COLO829 (cell line): ENCODE results near the gene PIK3R3.

Experiments
- DNase-seq: peaks from one replicate; pipeline ENCODE4 v3.0.0; 2012; ENCODE audit warnings: low spot score

The PIK3R3 gene

DNA sequence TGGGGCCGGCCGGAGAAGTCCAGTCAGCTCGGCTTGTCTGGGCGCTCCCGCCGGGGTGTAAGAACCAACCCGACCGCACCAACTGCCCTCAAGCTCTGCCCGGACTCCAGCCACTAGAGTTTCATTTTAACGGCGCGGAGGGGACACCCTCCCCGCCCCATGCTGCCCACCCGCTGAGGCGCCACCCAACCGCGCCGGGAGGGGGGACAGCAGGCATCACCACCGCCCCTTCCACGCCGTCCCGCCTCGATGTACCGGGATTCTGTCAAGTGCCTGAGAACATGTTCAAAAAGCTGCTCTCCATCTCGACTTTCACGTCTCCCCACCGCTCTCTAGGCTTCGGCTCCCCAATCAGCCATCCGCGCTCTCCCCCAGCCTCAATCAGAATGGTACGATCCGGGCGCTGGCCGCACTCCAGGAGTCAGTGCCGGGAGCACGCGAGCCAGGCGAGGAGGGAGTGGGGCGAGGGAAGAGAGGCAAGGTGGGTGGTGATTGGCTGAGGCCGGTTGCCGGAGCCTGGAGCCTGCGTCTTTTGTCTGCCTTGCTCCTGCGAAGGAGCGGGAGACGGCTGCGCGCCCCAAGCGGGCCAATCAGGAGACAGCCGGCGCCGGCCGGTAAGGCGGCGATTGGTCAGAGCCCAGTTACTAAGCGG lies at the start of gene PIK3R3:
TSS of gene PIK3R3 (minus strand) at position 101 of the 652 bp plus-strand sequence. CDS start 677 bp downstream, outside the sequence.
- DNase-seq, result peak; percentile 97

DNA sequence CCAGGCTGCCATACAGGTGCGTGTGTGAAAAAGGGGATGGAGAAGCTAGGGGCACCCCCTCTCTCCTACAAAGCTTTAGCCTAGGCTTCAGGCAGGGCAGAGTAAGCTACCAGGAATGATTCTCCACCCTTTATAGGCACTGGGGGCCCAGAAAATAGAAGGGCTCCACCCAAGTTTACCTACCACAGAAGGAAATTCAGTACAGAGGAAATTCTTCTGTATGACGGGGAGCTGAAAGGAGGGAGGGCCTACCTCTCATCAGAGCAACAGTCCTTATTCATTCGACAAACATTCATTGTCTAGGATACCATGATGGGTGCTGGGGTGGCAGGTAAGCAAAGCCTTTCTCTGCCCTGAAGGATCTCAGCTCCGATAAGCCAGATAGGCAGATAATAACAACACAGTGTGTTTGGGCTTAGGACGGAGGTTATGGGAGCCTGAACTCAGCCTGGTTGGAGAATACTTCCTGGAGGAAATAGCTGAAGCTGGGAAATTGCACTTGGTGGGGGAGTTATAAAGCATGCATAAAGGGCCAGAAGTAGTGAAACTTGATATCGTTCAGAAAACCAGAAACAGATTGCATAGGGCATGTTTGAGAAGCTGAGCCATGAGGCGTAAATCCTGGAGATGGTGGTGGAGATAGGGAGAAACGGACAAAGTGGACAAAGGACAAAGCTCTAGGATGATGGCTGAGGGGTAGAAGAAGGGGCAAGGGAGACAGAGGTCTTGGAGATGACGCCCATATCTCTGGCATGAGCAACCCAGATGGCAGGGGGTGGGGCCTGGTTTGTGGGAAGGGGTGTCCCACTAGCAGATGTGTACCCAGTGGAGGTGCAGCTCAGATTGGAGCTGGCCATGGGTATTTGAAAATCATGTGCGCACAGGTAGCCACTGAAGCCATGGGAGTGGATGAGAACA lies 49.2 kb upstream of the PIK3R3 start:
- no peak for DNase-seq

DNA sequence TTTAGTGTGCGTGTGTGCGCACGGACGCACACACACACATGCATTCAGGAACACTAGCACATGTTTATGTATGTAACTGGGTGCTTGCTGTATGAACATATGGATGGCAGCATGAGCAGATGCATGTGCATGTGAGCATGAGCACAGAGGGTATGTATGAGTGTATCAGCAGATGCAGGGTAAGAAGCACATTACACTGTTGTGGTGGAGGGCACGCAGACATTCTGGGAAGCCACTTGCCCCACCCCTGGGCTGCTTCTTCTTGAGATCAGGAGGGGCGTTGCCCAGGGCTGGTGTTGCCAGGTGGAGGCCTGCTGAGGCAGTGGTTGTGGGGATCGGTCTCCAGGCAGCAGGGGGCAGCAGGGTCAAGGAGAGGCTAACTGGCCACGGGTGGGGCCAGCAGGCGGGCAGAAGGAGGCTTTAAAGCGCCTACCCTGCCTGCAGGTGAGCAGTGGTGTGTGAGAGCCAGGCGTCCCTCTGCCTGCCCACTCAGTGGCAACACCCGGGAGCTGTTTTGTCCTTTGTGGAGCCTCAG lies 47.7 kb upstream of the PIK3R3 start:
- DNase-seq, result no peak

DNA sequence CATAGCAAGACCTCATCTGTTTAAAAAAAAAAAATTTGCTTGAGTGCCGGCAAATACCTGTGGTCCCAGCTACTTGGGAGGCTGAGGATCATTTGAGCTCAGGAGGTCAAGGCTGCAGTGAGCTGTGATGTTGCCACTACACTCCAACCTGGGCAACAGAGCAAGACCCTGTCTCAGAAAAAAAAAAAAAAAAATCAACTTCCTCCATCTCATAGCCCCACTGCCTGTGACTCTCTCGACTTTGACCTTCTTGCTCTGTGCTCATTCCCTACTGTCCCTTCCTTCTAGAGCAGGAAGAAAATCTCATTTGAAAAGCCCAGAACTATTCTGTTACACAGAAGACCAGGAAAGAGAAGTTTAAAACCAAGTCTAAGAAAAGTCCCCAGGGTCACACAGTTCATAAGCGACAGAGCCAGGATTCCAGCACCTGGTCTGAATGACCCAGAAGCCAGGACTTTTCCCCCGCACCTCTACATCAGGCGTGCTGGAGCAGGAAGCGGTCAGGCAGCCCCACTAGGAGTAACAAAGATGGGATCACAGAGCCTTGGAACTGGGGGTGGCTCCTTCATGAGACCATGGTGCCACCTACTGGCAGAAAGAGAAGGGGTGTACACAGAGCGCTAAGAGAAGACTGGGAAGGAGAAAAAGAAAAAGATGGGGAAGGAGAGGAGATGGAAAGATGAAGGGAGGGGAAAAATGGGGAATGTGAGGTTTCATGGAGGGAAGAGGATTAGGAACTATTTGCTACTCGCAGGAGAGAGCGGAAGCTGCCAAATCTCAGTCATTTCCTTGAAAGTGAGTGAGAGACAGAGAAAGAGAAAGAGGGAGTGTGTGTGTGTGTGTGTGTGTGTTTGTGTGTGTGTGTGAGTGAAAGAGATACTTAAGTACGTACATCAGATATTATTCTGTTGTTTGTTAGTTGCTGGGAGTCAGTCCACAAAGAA lies 47.0 kb upstream of the PIK3R3 start:
- peak; percentile 75 for DNase-seq

DNA sequence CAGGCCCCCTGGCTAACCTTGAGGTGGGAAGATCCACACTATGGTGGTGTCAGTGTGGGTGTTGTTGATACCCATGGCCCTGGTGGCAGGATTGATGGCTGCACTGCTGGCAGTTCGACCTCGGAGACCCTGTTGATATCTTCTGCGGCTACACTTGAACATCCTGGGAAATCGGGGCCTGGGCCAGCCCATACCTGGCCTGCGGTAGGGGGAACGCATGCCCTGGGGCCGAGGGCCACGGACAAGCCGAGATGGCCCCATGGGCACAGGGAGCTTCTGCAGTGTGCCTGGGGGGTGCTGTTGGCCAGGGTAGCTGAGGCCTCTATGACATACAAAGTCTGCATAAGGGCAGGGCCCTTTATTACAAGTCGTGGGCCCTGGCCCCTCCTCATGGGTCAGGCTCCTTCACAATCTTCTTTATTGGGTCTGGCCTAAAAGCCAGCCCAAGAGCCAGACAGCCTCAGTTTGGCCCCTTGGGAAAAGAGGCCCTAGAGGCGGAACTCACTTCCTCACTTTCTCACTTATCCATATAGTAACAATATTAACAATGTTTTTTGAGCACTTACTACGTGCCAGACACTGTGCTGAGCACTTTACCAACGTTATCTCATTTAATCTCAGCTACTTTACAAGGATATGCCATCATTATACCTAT lies 43.9 kb upstream of the PIK3R3 start, which contains the start of gene P3R3URF:
TSS of gene P3R3URF (minus strand) at position 278 of the 655 bp plus-strand sequence. CDS start at position 261, 17 bp downstream.
- DNase-seq, result no peak

DNA sequence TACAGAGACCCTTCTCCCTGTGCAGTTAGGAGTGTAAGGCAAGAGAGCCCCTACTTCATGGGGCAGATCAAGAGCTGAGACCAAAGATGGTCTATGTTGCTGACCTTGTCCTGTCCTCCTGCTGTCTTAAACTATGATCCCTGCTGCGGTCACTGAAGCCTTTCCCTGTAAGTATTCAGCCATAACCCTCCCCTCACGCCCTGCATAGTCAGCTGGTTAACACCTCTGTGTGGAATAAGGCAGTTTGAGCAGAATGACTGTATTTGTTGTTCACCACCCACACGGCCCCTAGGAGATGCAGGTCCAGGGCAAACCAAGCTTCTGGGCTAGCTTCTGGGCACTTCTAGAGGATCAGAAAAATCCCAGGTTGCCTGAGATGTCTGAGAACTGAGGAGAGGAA lies 42.8 kb upstream of the PIK3R3 start:
- no peak for DNase-seq

DNA sequence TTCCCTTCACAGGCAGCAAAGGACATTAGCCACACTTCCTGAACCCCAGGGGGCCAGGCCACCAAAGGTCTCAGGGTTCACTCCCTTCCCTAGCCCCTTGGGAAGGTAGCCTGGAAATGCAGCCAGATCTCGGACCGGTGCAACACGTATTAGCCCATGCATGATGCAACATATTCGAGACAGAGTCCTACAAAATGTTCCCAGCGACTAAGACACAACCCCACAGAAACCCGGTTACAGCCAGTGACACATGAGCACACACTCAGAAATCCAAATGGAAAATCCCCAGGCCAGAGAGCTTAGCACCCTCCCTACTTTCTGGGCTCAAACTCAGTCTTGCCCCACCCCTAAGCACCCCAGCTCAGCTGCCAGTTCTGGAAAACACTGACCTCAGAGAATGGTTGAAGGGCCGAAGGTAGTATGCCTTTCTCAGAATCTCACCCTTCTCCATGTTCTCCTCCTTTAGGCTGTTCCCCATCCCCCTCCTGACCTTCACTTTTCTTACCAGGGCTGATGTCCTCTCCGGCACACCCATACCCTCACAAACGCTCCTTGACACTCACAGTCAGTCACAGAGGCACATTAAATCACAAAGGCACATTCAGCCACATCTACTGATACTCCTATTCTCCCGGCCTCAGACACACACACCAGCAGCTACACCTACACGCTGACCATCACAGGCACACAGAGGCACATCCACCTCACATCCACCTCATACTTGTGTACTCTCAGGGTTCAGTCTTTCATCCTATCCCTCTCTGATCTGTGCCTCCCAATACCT lies 42.2 kb upstream of the PIK3R3 start, which contains the start of gene TSPAN1:
TSS of gene TSPAN1 (plus strand) at position 640 of the 784 bp plus-strand sequence. CDS start 6,021 bp downstream, outside the sequence.
- no peak for DNase-seq

DNA sequence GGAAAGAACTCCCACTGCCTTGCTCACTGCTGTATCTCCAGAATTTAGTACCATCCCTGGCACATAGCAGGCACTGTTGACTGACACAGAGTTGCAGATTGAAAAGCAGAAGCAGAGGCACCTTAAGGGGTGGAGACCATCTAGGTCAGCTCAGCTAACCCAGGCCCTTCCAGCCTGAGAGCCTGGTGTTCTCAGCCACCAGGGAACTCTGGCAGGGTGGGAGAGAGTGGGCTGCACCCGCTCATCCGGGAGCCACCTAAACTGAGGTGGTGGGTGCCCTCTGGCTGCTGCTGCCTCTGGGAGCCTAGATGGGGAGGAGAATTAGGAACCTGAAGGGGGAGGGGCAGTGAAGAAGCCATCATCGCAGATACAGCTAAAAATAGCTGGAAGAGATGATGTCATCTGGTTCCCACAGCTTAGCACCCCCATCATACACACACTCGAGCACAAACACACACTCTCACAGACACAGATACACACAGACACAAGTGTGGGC lies 41.0 kb upstream of the PIK3R3 start:
- no peak for DNase-seq

DNA sequence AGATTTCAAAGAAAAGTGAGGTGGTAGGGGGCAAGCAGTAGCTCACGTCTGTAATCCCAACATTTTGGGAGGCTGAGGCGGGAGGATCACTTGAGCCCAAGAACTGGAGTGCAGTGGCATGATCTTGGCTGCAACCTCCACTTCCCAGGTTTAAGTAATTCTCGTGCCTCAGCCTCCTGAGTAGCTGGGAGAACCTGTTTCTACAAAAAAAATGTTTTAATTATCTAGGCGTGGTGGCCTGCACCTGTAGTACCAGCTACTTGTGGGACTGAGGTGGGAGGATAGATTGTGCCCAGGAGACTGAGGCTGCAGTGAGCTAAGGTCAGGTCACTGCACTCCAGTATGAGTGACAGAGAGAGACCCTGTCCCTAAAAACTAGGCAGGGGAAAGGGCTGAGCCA lies 39.9 kb upstream of the PIK3R3 start:
- no peak for DNase-seq

DNA sequence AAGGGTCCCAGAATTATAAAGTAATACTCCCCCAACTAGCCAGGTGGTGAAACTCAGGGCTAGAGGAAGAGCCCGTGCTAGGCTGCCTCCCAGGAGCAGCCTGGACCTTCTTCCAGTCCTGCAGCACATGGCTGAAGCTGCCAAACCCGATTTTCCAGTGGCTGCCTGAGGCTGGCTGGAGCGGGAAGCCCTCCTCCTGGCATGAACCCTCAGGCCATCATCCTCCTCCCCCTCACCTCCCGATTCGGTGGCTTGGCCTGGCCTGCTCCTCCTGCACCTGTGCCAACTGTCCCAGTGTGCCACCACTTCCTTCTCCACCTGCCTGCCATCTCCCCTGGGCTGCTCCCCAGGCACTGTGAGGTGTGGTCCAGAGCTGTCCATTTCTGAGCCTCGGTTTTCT lies 39.4 kb upstream of the PIK3R3 start:
- DNase-seq, result no peak

DNA sequence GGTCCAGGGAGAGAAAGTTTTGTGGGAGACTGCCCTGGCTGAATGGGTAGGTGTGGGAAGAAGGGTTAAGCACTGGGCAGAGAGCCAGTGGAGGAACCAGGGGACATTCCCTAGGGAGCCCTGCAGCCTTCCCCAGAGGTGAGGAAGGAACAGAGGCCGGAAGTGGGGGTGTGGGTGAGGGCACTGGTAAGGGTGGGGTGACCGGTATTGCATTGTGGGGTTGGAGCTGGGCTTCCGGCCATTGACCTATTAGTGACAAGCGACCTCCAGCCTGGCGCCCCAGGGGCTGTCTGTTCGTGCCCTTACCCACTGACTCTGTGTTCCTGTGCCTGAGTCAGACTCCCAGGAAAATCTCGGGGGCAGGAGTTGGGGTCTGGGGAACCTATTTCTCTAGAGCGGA lies 38.9 kb upstream of the PIK3R3 start:
- DNase-seq, result no peak

DNA sequence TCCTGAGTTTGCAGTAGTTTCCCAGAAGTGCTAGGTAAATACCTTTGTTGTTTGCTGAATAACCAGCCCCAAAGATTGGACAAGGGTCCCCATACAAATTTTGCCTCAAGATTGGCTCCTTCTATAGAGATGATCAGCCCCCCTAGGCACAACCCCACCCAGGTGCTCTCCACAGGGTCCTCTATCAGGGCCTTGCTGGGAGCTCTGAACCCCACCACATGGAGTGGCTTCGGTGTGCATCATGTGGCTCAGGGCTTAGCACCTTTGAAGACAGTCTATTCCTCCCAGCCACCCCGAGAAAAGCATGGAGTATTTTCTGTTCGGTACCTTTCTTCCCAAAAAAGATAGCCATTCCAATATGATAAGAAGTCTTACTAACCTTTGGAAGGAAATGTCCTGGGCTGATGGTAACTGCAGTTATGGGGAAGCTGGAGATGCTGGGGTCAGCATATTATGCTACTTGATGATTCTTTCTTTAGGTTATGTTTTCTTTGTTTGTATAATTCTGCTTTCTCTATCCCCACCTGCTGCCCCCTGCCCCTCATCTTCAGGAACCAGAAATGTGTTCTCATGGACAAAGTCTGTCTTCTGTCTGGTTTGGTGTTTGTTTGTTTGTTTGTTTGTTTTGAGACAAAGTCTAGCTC lies 37.5 kb upstream of the PIK3R3 start:
- DNase-seq, result no peak

DNA sequence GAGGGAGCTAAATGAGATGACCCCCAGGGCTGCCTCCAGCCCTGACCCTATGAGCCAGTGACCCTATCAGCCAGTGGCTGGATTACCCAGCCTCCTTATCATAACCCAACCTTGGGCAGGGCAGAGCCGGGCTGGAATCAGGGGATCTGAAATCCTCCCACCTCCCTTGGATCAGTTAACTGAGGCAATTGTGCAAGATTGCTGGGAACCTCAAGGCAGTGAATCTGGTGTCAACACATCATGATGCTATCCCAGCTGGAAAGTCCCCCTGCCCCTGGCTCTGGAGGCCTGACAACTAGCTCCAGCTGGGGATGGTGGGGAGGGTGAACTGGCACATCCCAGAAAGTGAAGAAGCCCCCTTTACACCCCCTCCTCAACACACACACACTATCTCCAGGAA lies 36.0 kb upstream of the PIK3R3 start:
- no peak for DNase-seq

DNA sequence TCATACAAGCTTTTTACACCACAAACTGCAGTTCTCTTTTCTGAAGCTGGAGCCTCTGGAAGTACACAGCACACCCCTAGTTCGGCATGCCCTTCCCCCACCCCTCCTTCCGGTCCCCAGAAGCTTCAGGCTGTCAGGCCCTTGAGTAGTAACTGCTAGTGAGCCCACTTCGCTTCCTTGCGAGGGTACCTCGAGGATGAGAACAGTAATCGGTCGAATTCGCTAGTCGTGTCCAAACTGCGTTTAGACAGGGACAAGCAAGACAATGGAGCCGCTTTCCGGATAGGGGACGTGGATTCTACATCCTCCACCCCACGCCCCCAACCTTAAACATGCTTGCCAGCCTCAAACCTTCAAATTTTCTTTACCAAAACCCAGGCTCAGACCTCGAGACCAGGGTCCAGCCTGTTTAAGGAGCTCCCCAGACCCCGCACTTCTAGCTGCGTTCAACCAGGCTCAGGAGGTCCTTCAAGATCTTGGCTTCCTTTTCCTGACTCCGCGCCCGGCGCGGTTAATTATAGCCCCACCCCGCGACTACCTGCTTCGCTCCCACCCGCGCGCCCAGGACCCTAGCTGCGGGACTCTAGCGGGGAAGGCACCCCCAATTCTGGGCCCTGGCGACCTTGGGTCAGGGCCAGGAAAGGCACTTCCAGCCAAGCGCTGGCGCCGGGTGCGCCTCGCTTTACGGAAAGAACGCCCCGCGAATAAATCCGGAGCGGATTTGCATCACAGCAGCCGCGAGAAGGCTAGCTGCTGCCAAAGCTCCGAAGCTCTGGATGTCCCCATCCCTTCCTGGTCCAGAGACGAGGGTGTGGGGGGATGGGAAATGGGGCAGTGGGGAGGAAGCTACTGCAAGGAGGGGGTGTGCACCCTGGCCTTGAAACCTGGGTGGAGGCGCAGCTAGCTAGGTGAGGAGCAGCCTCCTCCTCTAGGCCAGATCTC lies 34.4 kb upstream of the PIK3R3 start:
- DNase-seq, result no peak

DNA sequence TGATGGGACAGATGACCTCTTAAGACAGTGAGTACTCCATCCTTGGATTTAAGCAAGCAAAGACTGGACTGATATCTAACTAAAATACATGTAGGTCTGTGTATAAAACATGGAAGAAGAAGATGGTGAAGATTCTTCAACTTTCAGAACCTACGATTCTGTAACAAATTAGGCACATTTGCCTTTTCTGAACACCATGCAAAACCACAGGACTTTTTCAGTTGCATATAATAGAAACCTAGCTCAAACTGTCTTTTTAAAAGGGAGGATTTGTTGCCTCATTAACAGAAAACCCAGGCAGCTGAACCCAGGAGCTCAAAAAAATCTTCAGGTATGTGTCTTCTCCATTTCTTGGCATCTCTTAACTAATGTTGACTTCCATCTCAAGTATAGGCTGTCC lies 27.8 kb upstream of the PIK3R3 start:
- no peak for DNase-seq

DNA sequence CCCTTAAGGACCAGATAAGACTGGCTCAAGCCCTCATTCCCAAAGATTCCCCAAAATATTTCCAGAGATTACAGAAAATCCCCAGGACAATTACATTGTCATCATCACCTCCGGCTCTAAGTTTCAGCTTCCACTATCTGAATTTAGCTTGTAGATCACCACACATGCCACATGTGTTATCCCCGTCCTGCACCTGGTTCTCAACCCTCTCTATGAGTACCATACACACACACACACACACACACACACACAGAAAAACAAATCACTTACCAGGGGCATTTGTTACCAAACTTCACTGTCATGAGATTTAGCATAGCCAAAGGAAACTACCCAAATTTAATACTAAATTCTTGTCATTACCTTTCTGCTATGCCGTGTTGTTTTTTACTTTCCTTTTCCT lies 27.1 kb upstream of the PIK3R3 start:
- DNase-seq, result no peak

DNA sequence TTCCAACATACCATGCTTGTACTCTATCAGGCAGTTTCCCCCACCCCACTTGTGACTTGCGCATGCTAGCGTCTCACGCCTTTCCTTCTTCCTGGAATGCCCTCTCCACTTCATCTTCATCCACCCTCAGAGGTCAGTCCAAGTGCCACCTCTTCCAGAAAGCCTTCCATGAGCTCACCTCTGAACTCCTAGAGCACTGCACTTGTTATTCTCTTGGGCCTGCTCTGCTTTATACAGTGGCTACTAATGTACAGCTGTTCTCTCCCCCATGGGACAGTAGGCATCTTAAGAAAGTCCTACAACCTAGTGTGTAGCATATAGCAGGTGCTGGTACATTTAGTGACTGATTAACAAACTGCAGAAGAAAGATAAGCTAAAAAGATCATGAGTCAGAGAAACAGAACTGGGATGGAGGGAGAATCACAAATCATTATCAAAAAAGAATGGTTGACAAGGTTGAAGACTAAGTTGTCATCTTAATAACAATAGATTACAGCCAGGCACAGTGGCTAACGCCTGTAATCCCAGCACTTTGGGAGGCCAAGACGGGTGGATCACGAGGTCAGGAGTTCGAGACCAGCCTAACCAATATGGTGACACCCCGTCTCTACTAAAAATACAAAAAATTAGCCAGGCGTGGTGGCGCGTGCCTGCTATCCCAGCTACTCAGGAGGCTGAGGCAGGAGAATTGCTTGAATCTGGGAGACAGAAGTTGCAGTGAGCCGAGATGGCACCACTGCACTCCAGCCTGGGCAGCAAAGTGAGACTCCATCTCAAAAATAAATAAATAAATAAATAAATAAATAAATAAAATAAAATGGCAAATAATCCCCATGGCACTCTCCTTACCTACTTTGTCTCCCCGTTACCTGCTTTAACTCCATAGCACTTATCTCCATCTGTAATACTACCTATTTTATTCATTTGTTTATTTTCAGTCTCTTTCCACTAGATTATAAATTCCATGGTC lies 26.2 kb upstream of the PIK3R3 start:
- no peak for DNase-seq
